CD14-positive monocyte (primary cell): ENCODE data around the gene PFKFB4. TPM values are rescaled to one million over a fixed set of nuclear protein-coding genes. Genes with fewer than 3 reads are reported as not detected.

Source experiments
- DNase-seq, 3 donors: peaks; one replicate each; pipeline ENCODE4 v3.0.0-alpha.2; 2011 to 2022
- H2AFZ ChIP-seq: 2 replicates; pipeline ENCODE4 v1.6.0; 2012; ENCODE audit warnings: mild to moderate bottlenecking, low read depth, low read length, inconsistent platforms; ENCODE audit not compliant: insufficient read depth, poor library complexity, severe bottlenecking
- H3K27ac ChIP-seq, 2 donors: 1 replicate in 1 of 2; 2 replicates in 1 of 2; pipeline ENCODE4 v1.5.1; 2012 to 2013; ENCODE audit warnings: low read length in 2 of 2, control low read depth in 1 of 2, inconsistent platforms in 1 of 2, low read depth in 1 of 2, mild to moderate bottlenecking in 1 of 2
- H3K27me3 ChIP-seq, 2 donors: one replicate each; pipeline versions ENCODE4 v1.6.0 to v1.6.1; 2011 to 2013; ENCODE audit warnings: low read length in 2 of 2; ENCODE audit not compliant: control insufficient read depth in 2 of 2, insufficient read depth in 2 of 2
- H3K36me3 ChIP-seq, 2 donors: replicated peaks in 1 of 2; 1 replicate in 1 of 2; 2 replicates in 1 of 2; pipeline versions ENCODE4 v1.5.1 to v1.6.1; 2012 to 2013; ENCODE audit warnings: low read length in 2 of 2, control low read depth in 1 of 2, inconsistent platforms in 1 of 2, mild to moderate bottlenecking in 1 of 2; ENCODE audit not compliant: insufficient read depth in 2 of 2, control insufficient read depth in 1 of 2
- H3K4me1 ChIP-seq, 2 donors: 1 replicate in 1 of 2; 2 replicates in 1 of 2; pipeline versions ENCODE4 v1.5.1 to v1.6.1; 2012 to 2013; ENCODE audit warnings: low read length in 2 of 2, control low read depth in 1 of 2, inconsistent platforms in 1 of 2, mild to moderate bottlenecking in 1 of 2, moderate library complexity in 1 of 2; ENCODE audit not compliant: insufficient read depth in 2 of 2, control insufficient read depth in 1 of 2
- H3K4me2 ChIP-seq: replicated peaks from 2 replicates; pipeline ENCODE3; 2012; ENCODE audit warnings: low read length, moderate library complexity, mild to moderate bottlenecking; ENCODE audit not compliant: poor library complexity, severe bottlenecking; ENCODE audit errors: extremely low read depth
- H3K4me3 ChIP-seq, 3 experiments: fragments of 200-600 bp in 1 of 3; sonication (generic) in 1 of 3; replicated peaks in 1 of 3; 1 replicate in 2 of 3; 2 replicates in 1 of 3; pipeline ENCODE4 v1.5.1; 2011 to 2013; ENCODE audit warnings: low read length in 3 of 3, mild to moderate bottlenecking in 3 of 3, control low read depth in 2 of 3, low read depth in 2 of 3, inconsistent platforms in 1 of 3, moderate library complexity in 1 of 3
- H3K79me2 ChIP-seq: 2 replicates; pipeline ENCODE4 v1.6.0; 2012; ENCODE audit warnings: mild to moderate bottlenecking, control low read depth, inconsistent platforms, low read length, moderate library complexity; ENCODE audit not compliant: insufficient read depth
- H3K9ac ChIP-seq: 2 replicates; pipeline ENCODE4 v1.6.0; 2017; ENCODE audit warnings: low read length, mild to moderate bottlenecking; ENCODE audit not compliant: insufficient read depth, poor library complexity, severe bottlenecking
- H3K9me3 ChIP-seq, 2 donors: replicated peaks in 1 of 2; 1 replicate in 1 of 2; 2 replicates in 1 of 2; pipeline versions ENCODE4 v1.5.1 to v1.6.1; 2012 to 2013; ENCODE audit warnings: low read length in 2 of 2, control low read depth in 1 of 2; ENCODE audit not compliant: control insufficient read depth in 1 of 2, insufficient read depth in 1 of 2
- H4K20me1 ChIP-seq: 2 replicates; pipeline ENCODE4 v1.6.0; 2012; ENCODE audit warnings: mild to moderate bottlenecking, low read length, control low read depth, moderate library complexity; ENCODE audit not compliant: insufficient read depth
- H3K27ac Mint-ChIP-seq, 7 donors: one replicate each; pipeline ENCODE4 v1.8.0; 2020; ENCODE audit warnings: mild to moderate bottlenecking in 7 of 7, mixed read lengths in 7 of 7, moderate library complexity in 6 of 7, inconsistent platforms in 2 of 7
- H3K27me3 Mint-ChIP-seq, 3 donors: one replicate each; pipeline ENCODE4 v1.8.0; 2021 to 2022; ENCODE audit warnings: low read depth in 3 of 3, mild to moderate bottlenecking in 3 of 3, mixed read lengths in 3 of 3, moderate library complexity in 3 of 3, inconsistent platforms in 1 of 3
- H3K36me3 Mint-ChIP-seq, 2 donors: one replicate each; pipeline ENCODE4 v1.8.0; 2020; ENCODE audit warnings: mixed read lengths in 2 of 2, inconsistent platforms in 1 of 2, mild to moderate bottlenecking in 1 of 2
- H3K4me1 Mint-ChIP-seq: one replicate; pipeline ENCODE4 v1.8.0; 2020; ENCODE audit warnings: mild to moderate bottlenecking, mixed read lengths
- H3K4me3 Mint-ChIP-seq, 2 donors: one replicate each; pipeline ENCODE4 v1.8.0; 2020; ENCODE audit warnings: mild to moderate bottlenecking in 2 of 2, mixed read lengths in 2 of 2, moderate library complexity in 1 of 2
- H3K9me3 Mint-ChIP-seq, 7 donors: one replicate each; pipeline ENCODE4 v1.8.0; 2020 to 2022; ENCODE audit warnings: mixed read lengths in 7 of 7, mild to moderate bottlenecking in 6 of 7, moderate library complexity in 6 of 7, inconsistent platforms in 2 of 7
- CTCF ChIP-seq: fragments of 200-600 bp; IDR thresholded peaks from one replicate; pipeline ENCODE4 v1.8.0; 2022; ENCODE audit warnings: antibody characterized with exemption, mild to moderate bottlenecking
- WGBS: methylation state at CpG from one replicate; pipeline ENCODE4 v1.1.5; 2013; ENCODE audit warnings: missing lambda C conversion rate; ENCODE audit not compliant: insufficient coverage; 5-methylcytosine and 5-hydroxymethylcytosine counted together
- intact Hi-C, 2 donors: fragments of 100-400 bp; cut with micrococcal nuclease; formaldehyde crosslinking; loops; one replicate each; pipeline versions ENCODE4 v1.15.0 to v1.15.1; 2023
- polyA plus RNA-seq, 3 donors: library from polyadenylated mRNA; depleted of rRNA in 1 of 3; unstranded in 2 of 3; stranded (reverse) in 1 of 3; fragments of 300-500 nt in 2 of 3; fragments of >200 nt in 1 of 3; fragmentation: Illumina TruSeq in 2 of 3; gene quantifications; 1 replicate in 2 of 3; 2 replicates in 1 of 3; pipeline ENCODE4 v1.2.3, GENCODE V29; 2012 to 2021

The PFKFB4 gene
- polyA plus RNA-seq, 3 donors = 32.2 to 44.9 (median 34.9) TPM

DNA sequence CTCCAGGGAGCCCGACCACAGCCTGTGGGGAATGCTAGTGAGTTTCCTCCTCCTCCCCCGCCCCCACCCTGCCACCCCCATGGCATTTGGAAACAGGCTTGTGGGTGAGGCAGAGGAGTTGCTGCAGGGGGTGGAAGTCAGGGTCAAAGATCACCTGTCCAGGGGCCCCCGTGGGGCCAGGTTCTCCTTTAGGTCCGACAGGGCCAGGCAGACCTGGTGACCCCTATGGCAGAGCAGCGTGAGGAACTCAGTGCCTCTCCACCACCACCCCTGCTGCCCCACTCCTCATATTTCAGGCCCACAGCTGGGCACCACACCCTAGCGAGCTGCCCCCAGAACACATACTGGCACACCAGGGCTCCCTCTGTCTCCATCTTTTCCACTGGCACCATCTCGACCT is 15.9 kb upstream of the PFKFB4 start:
- Histone ChIP-seq H3K4me1 (no peaks in the 10 kb centered on the region), H2AFZ (no peak overlapping the region), H3K4me3 (no peak overlapping the region), H3K9me3 (no peaks in the 10 kb centered on the region), H3K79me2 (no peaks in the 10 kb centered on the region), H3K9ac (no peak overlapping the region), H3K4me2 (no peak overlapping the region), H3K27me3 (no peaks in the 10 kb centered on the region), H4K20me1 (no peaks in the 10 kb centered on the region), H3K27ac (no peak overlapping the region), H3K36me3 (no peaks in the 10 kb centered on the region)
- H3K27me3 Mint-ChIP-seq = peaks cover 5 to 6% (median 6%) of the 10 kb centered on the region in 3 donors
- TF ChIP-seq CTCF = no peak
- 97% methylated on average over 4 of the region's 7 CpGs for WGBS
- intact Hi-C loops = loop anchor here in 1 of 2 donors (5.0 kb wide), 1 partner anchor 35 kb away; the partner anchor contains the start of gene UQCRC1
- H3K27ac Mint-ChIP-seq = no peak overlapping the region
- no peaks in the 10 kb centered on the region for H3K4me1 Mint-ChIP-seq
- no peak for DNase-seq
- no peak overlapping the region for H3K4me3 Mint-ChIP-seq
- no peaks in the 10 kb centered on the region for H3K9me3 Mint-ChIP-seq
- H3K36me3 Mint-ChIP-seq = no peaks in the 10 kb centered on the region

- DNase-seq = no peak
- 98% methylated on average over 10 of the region's 12 CpGs for WGBS
- Histone ChIP-seq H2AFZ (no peak overlapping the region), H3K27me3 (no peaks in the 10 kb centered on the region), H3K9ac (no peak overlapping the region), H3K9me3 (no peaks in the 10 kb centered on the region), H3K4me2 (no peak overlapping the region), H3K79me2 (no peaks in the 10 kb centered on the region), H3K4me3 (no peak overlapping the region), H4K20me1 (no peaks in the 10 kb centered on the region), H3K36me3 (no peaks in the 10 kb centered on the region), H3K27ac (no peak overlapping the region), H3K4me1 (no peaks in the 10 kb centered on the region)
- intact Hi-C loops = loop anchor here in 1 of 2 donors (5.0 kb wide), 1 partner anchor 35 kb away; the partner anchor contains the start of gene UQCRC1
- Mint-ChIP-seq H3K9me3 (no peaks in the 10 kb centered on the region), H3K36me3 (peaks cover 0 to 2% of the 10 kb centered on the region in 2 donors), H3K4me3 (no peak overlapping the region), H3K27ac (peak overlapping the region in 2 of 7 donors; percentile 42 to 50), H3K4me1 (peaks cover 2% of the 10 kb centered on the region), H3K27me3 (peaks cover 4 to 6% (median 5%) of the 10 kb centered on the region in 3 donors)
- TF ChIP-seq CTCF = no peak
These were observed 15.3 kb upstream of the PFKFB4 start for GRCh38 chr3:48571938-48572337.
